GM12801 (cell line): ENCODE results near the gene CASP5.

ENCODE experiments used
- CTCF ChIP-seq: IDR thresholded peaks from one replicate; pipeline ENCODE4 v1.5.1; 2011; ENCODE audit warnings: control low read depth; ENCODE audit not compliant: insufficient read length; ENCODE audit errors: extremely low read depth

CASP5 gene

DNA sequence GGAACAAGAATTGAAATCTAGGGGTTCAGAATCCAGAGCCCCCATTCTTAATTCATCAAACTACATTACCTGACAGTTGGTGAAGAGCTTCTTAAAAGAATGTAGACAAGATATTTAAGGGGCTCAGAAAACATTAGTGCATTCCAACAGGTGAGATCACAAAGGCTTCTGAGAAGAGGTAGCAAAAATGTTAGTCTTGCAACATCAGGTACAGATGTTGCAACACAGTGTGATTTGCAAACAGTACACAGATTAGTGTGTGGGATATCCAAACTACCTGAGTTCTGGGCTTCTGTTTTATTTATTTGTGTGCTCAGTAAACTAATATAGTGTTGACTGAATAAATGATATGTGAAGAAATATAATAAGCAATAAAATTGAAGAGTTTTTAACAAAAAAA, 66.4 kb downstream of the CASP5 start:
- TF ChIP-seq CTCF = no peak

- no peak for TF ChIP-seq CTCF
Observed at GRCh38 chr11:104946907-104947306, 76.1 kb downstream of the CASP5 start.
